Transverse colon (tissue), 3 donors: Measurements from ENCODE around the gene CCL21.

ENCODE experiments used
- CTCF ChIP-seq, 5 experiments: fragments of 200-600 bp in 3 of 5; fragments of 450-650 bp in 2 of 5; sonication (generic) in 3 of 5; IDR thresholded peaks; 1 replicate in 2 of 5; 2 replicates in 3 of 5; pipeline ENCODE4 v1.5.1; 2016 to 2017; ENCODE audit warnings: antibody characterized with exemption in 5 of 5, inconsistent platforms in 3 of 5, mild to moderate bottlenecking in 2 of 5, moderate library complexity in 1 of 5
- POLR2A ChIP-seq: fragments of 450-650 bp; IDR thresholded peaks from one replicate; pipeline ENCODE4 v1.6.1; 2016; ENCODE audit warnings: antibody characterized with exemption, mild to moderate bottlenecking, moderate library complexity

- no peak for TF ChIP-seq CTCF (IDR thresholded peaks at IDR 0.05)
- no peak for TF ChIP-seq POLR2A
These were observed 49.6 kb upstream of the CCL21 start for GRCh38 chr9:34759432-34760134.
